Endothelial cell of umbilical vein (primary cell): ENCODE measurements around the gene CDH22. TPM values are rescaled to one million over a fixed set of nuclear protein-coding genes. Genes with fewer than 3 reads are reported as not detected.

Experiments
- BruUV-seq: library from RNA; stranded (reverse); fragments of 400-500 nt; replicated peaks from 2 replicates; lab custom pipeline; 2021; lab: Mats Ljungman, UMichigan
- CTCF ChIA-PET: fragments of 300-600, 350-600 bp; sonication (Branson Sonifier 250); formaldehyde crosslinking; loops from one replicate; lab custom pipeline; 2021; ENCODE audit warnings: antibody characterized with exemption, inconsistent platforms; lab: Charles Lee
- POLR2A ChIA-PET: fragments of 300-600, 350-600 bp; sonication (Branson Sonifier 250); formaldehyde crosslinking; loops from one replicate; lab custom pipeline; 2021; ENCODE audit warnings: antibody characterized with exemption, inconsistent platforms; lab: Charles Lee
- DNase-seq: peaks from one replicate; pipeline ENCODE4 v3.0.0-alpha.2; 2011; ENCODE audit warnings: low read depth, low spot score
- FAIRE-seq: peaks from 2 replicates; lab custom pipeline; 2011; peaks lifted over from hg19 to GRCh38; lab: Jason Lieb, UNC
- H2AFZ ChIP-seq: 2 replicates; pipeline ENCODE4 v1.6.0; 2012; ENCODE audit warnings: low read depth, low read length, control low read depth, inconsistent platforms
- H3K27ac ChIP-seq: 2 replicates; pipeline ENCODE4 v1.5.1; 2011; ENCODE audit warnings: low read depth, mild to moderate bottlenecking, control low read depth, low read length, moderate library complexity; ENCODE audit not compliant: insufficient read depth
- H3K27me3 ChIP-seq, 2 experiments: 2 replicates each; pipeline versions ENCODE4 v1.6.0 to v1.6.1; 2011; ENCODE audit warnings: low read length in 2 of 2, mixed read lengths in 1 of 2; ENCODE audit not compliant: control insufficient read depth in 2 of 2, insufficient read depth in 2 of 2
- H3K36me3 ChIP-seq, 2 experiments: 2 replicates in 1 of 2; 3 replicates in 1 of 2; pipeline ENCODE4 v1.5.1; 2011; ENCODE audit warnings: low read length in 2 of 2, mild to moderate bottlenecking in 1 of 2, moderate library complexity in 1 of 2; ENCODE audit not compliant: control insufficient read depth in 2 of 2, insufficient read depth in 2 of 2; ENCODE audit errors: extremely low read depth in 1 of 2
- H3K4me1 ChIP-seq: 3 replicates; pipeline ENCODE4 v1.5.1; 2011; ENCODE audit warnings: mild to moderate bottlenecking, low read length; ENCODE audit not compliant: control insufficient read depth, insufficient read depth; ENCODE audit errors: extremely low read depth
- H3K4me2 ChIP-seq: 2 replicates; pipeline ENCODE4 v1.6.1; 2011; ENCODE audit warnings: low read length, control low read depth, mixed read lengths; ENCODE audit not compliant: insufficient read depth
- H3K4me3 ChIP-seq, 3 experiments: fragments of 200-600 bp in 1 of 3; sonication (generic), shearing (Covaris generic) in 1 of 3; replicated peaks in 1 of 3; 2 replicates each; pipeline ENCODE4 v1.5.1; 2011 to 2016; ENCODE audit warnings: control low read depth in 3 of 3, low read length in 3 of 3, mild to moderate bottlenecking in 2 of 3, inconsistent platforms in 1 of 3, low read depth in 1 of 3, moderate library complexity in 1 of 3; ENCODE audit not compliant: insufficient read depth in 1 of 3
- H3K79me2 ChIP-seq: 2 replicates; pipeline ENCODE4 v1.6.0; 2012; ENCODE audit warnings: low read length, inconsistent platforms; ENCODE audit not compliant: control insufficient read depth, insufficient read depth
- H3K9ac ChIP-seq: replicated peaks from 2 replicates; pipeline ENCODE3; 2011; ENCODE audit warnings: low read length, control low read depth; ENCODE audit not compliant: insufficient read depth; ENCODE audit errors: extremely low read depth
- H3K9me1 ChIP-seq: replicated peaks from 3 replicates; pipeline ENCODE4 v1.6.0; 2011; ENCODE audit warnings: mild to moderate bottlenecking, low read length; ENCODE audit not compliant: control insufficient read depth, insufficient read depth; ENCODE audit errors: extremely low read depth
- H3K9me3 ChIP-seq: replicated peaks from 2 replicates; pipeline ENCODE4 v1.5.1; 2012; ENCODE audit warnings: low read length, inconsistent platforms; ENCODE audit not compliant: control insufficient read depth, insufficient read depth
- H4K20me1 ChIP-seq: replicated peaks from 2 replicates; pipeline ENCODE3; 2011; ENCODE audit warnings: mild to moderate bottlenecking, low read length; ENCODE audit not compliant: control insufficient read depth, insufficient read depth; ENCODE audit errors: extremely low read depth
- EZH2 ChIP-seq: IDR thresholded peaks from 2 replicates; pipeline ENCODE4 v1.6.1; 2012; ENCODE audit warnings: borderline replicate concordance, low read depth, mild to moderate bottlenecking, moderate library complexity, low read length, inconsistent platforms; ENCODE audit not compliant: severe bottlenecking
- FOS ChIP-seq: IDR thresholded peaks from 2 replicates; pipeline ENCODE4 v1.6.1; 2011; ENCODE audit warnings: mild to moderate bottlenecking, low read length, moderate library complexity, borderline replicate concordance; ENCODE audit not compliant: insufficient read depth
- GATA2 ChIP-seq: IDR thresholded peaks from 2 replicates; pipeline ENCODE4 v1.7.0; 2011; ENCODE audit warnings: low read depth, mild to moderate bottlenecking, moderate library complexity, mixed read lengths, low read length; ENCODE audit not compliant: insufficient read length, insufficient read depth
- JUN ChIP-seq: IDR thresholded peaks from 2 replicates; pipeline ENCODE4 v1.6.1; 2011; ENCODE audit warnings: borderline replicate concordance, low read depth; ENCODE audit not compliant: insufficient read length, insufficient read depth
- MYC ChIP-seq: IDR thresholded peaks from one replicate; pipeline ENCODE4 v1.6.1; 2011; ENCODE audit warnings: mild to moderate bottlenecking, low read depth, low read length
- POLR2A ChIP-seq: IDR thresholded peaks from 2 replicates; pipeline ENCODE4 v1.6.1; 2012; ENCODE audit warnings: low read depth, mild to moderate bottlenecking, control low read depth, low read length
- POLR2AphosphoS5 ChIP-seq: IDR thresholded peaks from 2 replicates; pipeline ENCODE4 v1.6.1; 2012; ENCODE audit warnings: low read depth, mild to moderate bottlenecking, control low read depth, low read length, moderate library complexity; ENCODE audit not compliant: insufficient read depth
- dilution Hi-C: fragments of 300-500 bp; cut with MboI; formaldehyde crosslinking; loops from one replicate; pipeline ENCODE4 v1.15.0; 2019; ENCODE audit warnings: low sequenced_read_pairs; ENCODE audit not compliant: extremely low pct_ligation_motif_present
- intact Hi-C: fragments of 100-400 bp; cut with micrococcal nuclease; formaldehyde crosslinking; loops from one replicate; pipeline ENCODE4 v1.10.0; 2022
- polyA plus RNA-seq, 4 experiments: library from polyadenylated mRNA; depleted of rRNA in 3 of 4; stranded (reverse) in 3 of 4; unstranded in 1 of 4; fragments of >200 nt; gene quantifications; 2 replicates each; pipeline versions ENCODE4 v1.2.1 to v1.2.3, GENCODE V29; 2011 to 2012; ENCODE audit warnings: missing spikeins in 1 of 4
- total RNA-seq: library from RNA; stranded (reverse); gene quantifications from 2 replicates; pipeline ENCODE4 v1.2.3, GENCODE V29; 2021
- TF ChIP-seq, protein P1 (sequence below): IDR thresholded peaks from 2 replicates; pipeline ENCODE4 v1.6.1; 2011; ENCODE audit not compliant: insufficient read depth, insufficient read length
- TF ChIP-seq, protein P2 (sequence below), 2 donors: IDR thresholded peaks; 1 replicate in 1 of 2; 2 replicates in 1 of 2; pipeline ENCODE4 v1.5.1; 2011; ENCODE audit warnings: low read length in 2 of 2, mild to moderate bottlenecking in 2 of 2, moderate library complexity in 2 of 2, control low read depth in 1 of 2, inconsistent platforms in 1 of 2, low read depth in 1 of 2; ENCODE audit not compliant: insufficient read depth in 1 of 2; ENCODE audit errors: extremely low read depth in 1 of 2

The CDH22 gene
- total and polyA plus RNA-seq, 2 donors (not counting 3 experiments of a cell fraction or from before 2014, with no cell fraction given) = not detected

DNA sequence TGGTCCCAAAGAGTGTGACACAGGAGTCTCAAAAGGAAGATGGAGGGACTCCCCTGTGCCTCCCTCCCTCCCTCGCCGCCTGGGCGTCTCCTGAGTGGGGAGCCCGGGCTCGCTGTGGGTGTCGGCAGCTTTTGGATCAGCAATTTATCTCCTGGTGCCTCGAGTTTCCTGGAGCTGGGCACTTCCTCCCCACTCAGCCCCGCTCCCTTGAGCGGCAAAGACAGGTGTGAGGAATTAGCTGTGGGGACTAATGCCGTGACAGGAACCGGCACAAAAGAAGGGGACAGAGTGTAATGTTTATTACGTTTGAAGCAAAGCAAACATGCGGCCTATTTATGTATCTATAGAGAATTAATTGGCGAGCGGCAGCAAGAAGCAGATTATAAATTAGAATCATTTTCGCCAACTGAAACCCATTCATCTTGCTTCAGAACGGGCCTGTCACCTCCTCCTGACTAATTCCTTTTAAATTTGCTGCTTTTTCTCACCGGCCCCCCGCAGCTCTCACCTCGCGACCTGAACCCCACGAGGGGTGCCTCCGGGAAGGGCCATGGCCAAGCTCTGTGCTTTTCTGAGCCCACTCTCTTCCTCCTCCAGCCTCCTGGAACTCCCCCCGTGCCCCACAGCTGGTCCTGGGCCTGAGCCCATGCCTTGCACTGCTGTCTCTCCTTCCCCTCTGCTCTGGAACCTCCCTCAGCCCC lies 8.8 kb upstream of the CDH22 start:
- no peak for FAIRE-seq
- no peaks in the 10 kb centered on the region for H3K9me3 ChIP-seq
- DNase-seq = no peak
- CTCF ChIA-PET = interaction anchor here (0.8 kb wide), 1 partner anchor 10 kb away, joined by 3 read pairs; no protein-coding TSS in a partner anchor
- H3K27ac ChIP-seq = no peak overlapping the region
- H3K27me3 ChIP-seq = peaks cover 21 to 26% of the 10 kb centered on the region in 2 experiments
- dilution Hi-C loops (no loop called here), intact Hi-C loops (no loop called here)
- H3K4me2 ChIP-seq = no peak overlapping the region
- no peaks in the 10 kb centered on the region for H3K79me2 ChIP-seq
- H3K9ac ChIP-seq = no peak overlapping the region
- H4K20me1 ChIP-seq = no peaks in the 10 kb centered on the region
- H3K4me3 ChIP-seq = no peak overlapping the region
- no TSS peak for BruUV-seq
- POLR2A ChIA-PET = no interaction called here
- no peaks in the 10 kb centered on the region for H3K4me1 ChIP-seq
- no peak overlapping the region for H2AFZ ChIP-seq
- no peak for TF ChIP-seq POLR2A
- TF ChIP-seq GATA2 = no peak
- TF ChIP-seq EZH2 = no peak
- TF ChIP-seq POLR2AphosphoS5 = no peak
- TF ChIP-seq JUN = no peak
- TF ChIP-seq MYC = no peak
- no peak for TF ChIP-seq FOS
- TF ChIP-seq, protein P1, sequence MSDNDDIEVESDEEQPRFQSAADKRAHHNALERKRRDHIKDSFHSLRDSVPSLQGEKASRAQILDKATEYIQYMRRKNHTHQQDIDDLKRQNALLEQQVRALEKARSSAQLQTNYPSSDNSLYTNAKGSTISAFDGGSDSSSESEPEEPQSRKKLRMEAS = no peak
- TF ChIP-seq, protein P2, sequence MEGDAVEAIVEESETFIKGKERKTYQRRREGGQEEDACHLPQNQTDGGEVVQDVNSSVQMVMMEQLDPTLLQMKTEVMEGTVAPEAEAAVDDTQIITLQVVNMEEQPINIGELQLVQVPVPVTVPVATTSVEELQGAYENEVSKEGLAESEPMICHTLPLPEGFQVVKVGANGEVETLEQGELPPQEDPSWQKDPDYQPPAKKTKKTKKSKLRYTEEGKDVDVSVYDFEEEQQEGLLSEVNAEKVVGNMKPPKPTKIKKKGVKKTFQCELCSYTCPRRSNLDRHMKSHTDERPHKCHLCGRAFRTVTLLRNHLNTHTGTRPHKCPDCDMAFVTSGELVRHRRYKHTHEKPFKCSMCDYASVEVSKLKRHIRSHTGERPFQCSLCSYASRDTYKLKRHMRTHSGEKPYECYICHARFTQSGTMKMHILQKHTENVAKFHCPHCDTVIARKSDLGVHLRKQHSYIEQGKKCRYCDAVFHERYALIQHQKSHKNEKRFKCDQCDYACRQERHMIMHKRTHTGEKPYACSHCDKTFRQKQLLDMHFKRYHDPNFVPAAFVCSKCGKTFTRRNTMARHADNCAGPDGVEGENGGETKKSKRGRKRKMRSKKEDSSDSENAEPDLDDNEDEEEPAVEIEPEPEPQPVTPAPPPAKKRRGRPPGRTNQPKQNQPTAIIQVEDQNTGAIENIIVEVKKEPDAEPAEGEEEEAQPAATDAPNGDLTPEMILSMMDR (IDR thresholded peaks at IDR 0.05; ENCODE audit: extremely low read depth in 1 of 2, insufficient read depth in 1 of 2, low read depth in 1 of 2, low read length in 2 of 2) = no peak
- no peaks in the 10 kb centered on the region for H3K9me1 ChIP-seq
- no peaks in the 10 kb centered on the region for H3K36me3 ChIP-seq
